Measurements from ENCODE around the gene TSPAN11.

GRCh38 chr12:30953257-30953656 is 26.7 kb downstream of the TSPAN11 start:
- TF ChIP-seq, protein P1, sequence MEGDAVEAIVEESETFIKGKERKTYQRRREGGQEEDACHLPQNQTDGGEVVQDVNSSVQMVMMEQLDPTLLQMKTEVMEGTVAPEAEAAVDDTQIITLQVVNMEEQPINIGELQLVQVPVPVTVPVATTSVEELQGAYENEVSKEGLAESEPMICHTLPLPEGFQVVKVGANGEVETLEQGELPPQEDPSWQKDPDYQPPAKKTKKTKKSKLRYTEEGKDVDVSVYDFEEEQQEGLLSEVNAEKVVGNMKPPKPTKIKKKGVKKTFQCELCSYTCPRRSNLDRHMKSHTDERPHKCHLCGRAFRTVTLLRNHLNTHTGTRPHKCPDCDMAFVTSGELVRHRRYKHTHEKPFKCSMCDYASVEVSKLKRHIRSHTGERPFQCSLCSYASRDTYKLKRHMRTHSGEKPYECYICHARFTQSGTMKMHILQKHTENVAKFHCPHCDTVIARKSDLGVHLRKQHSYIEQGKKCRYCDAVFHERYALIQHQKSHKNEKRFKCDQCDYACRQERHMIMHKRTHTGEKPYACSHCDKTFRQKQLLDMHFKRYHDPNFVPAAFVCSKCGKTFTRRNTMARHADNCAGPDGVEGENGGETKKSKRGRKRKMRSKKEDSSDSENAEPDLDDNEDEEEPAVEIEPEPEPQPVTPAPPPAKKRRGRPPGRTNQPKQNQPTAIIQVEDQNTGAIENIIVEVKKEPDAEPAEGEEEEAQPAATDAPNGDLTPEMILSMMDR (IDR thresholded peaks at IDR 0.05), result no peak
- TF ChIP-seq EZH2 (IDR thresholded peaks at IDR 0.05; ENCODE audit: borderline replicate concordance, insufficient read depth, low read depth, low read length, poor library complexity, severe bottlenecking), result no peak
